Measurements from ENCODE around the gene CELA2A.
"Not testable (repeated sequence)": the region's sequence is repeated elsewhere in the genome, so short reads cannot be mapped to it uniquely, and the experiment has no call there.

Gene CELA2A

DNA sequence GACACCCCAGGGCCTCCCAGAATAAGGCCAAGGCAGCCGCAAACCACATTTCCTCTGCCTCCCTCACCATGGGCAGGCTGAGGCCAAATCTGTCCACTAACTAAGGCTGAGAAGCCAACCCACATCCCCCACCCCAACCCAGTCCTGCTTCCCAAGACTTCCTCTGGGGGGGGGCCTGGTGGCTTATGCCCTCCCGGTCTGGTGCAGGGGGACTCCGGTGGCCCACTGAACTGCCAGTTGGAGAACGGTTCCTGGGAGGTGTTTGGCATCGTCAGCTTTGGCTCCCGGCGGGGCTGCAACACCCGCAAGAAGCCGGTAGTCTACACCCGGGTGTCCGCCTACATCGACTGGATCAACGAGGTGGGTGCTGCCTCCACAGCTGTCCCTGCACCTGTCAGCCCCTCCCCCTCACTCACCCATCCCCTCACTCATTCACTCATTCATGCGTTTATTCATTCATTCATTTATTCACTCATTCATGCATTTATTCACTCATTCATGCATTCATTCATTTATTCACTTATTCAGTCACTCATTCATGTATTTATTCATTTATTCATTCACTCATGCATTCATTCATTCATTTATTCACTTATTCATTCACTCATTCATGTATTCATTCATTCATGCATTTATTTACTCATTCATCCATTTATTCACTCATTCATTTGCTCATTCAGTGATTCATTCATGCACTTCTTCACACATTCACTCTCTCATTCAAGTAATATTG is 11.0 kb upstream of the CELA2A start:
- DNase-seq, result no peak

- DNase-seq, result no peak
Measured at GRCh38 chr1:15446212-15446611, 10.3 kb upstream of the CELA2A start.

DNA sequence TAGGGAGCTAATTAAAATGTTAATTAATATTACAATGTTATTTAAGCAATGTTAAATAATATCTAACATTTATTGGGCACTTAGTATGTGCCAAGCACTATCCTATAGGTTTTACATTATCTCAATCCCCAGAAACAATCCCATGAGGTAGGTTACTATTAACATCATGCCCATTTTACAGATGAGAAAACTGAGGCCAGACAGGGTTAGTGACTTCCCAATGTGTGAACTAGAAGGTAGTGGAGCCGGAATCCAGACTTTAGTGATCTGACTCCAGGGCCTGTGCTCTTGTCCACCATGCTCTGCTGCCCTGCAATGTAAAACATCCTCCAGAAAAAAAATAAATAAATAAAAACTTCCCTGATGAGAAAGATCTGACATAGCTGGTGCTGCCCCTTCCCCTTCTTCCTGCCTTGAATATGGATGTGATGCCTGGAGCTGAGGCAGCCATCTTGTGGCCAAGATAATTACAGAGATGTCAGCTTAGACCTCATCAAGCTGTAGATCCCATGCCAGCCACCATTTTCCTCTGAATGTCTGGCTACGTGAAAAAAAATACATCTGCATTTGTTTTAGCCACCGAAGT is 7.6 kb upstream of the CELA2A start:
- no peak for DNase-seq

DNA sequence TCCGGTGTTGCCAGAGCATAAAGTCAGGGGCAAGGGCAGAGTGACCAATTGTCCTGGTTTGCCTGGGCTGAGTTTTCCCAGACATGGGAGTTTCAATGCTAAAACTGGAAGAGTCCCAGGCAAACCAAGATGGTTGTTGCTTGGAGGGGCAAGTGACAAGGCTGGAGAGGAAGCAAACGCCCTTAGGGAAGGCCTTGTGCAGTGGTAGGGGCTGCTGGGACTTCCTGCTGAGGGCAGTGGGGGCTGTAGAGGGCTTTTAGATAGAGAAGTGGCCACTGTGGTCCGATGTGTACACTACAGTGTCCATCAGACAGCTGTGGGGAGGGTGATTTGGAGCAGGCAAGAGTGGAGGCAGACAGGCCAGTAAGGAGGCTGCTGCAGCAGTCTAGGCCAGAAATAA is 7.0 kb upstream of the CELA2A start:
- DNase-seq, result no peak

DNA sequence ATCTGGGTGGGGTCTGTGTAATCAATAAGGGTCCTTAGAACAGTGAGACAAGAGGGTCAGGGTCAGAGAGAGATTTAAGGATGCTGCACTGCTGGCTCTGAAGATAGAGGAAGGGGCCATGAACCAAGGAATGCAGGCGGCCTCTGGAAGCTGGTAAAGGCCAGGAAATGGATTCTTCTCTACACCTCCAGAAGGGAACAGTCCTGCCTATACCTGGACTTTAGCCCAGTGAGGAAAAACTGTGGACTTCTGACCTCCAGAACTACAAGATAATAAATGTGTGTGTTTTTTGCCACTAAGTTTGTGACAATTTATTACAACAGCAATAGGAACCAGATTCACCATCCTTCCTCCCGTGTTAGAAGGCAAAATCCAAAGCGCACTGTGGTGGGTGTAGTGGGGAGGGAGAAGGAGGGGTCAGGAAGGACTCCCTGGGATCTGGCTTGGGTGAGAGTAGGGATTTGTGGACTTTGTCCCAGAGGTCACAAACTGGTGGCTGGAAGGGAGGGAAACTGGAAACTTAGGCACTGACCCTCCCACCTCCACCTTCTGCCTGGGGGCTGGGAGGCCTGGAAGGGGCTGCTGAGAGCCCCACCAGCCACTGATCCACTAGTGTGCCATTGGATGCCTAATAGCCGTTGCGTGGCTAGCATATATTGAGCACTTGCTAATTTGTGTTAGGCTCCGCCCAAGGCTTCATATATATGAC is 5.4 kb upstream of the CELA2A start:
- no peak for DNase-seq

GRCh38 chr1:15452216-15452615 is 4.3 kb upstream of the CELA2A start:
- DNase-seq, result no peak

- no peak for DNase-seq
Measured at GRCh38 chr1:15452866-15453571, 3.5 kb upstream of the CELA2A start.

DNA sequence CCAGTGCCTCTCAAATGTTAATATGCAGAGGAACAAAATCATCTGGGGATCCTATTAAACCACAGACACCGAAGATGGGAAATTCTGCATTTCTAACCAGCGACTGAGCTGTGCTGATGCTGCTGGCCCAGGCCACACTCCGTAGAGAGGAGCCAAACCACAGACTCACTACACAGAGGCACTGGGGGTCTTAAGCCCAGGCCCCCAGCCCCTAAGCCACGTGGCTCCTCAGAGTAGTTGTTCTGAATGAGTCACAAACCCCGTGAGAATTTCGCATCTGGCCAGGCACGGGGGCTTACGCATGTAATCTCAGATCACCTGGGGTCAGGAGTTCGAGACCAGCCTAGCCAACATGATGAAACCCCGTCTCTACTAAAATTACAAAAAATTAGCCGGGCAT is 2.8 kb upstream of the CELA2A start:
- no peak for DNase-seq

DNA sequence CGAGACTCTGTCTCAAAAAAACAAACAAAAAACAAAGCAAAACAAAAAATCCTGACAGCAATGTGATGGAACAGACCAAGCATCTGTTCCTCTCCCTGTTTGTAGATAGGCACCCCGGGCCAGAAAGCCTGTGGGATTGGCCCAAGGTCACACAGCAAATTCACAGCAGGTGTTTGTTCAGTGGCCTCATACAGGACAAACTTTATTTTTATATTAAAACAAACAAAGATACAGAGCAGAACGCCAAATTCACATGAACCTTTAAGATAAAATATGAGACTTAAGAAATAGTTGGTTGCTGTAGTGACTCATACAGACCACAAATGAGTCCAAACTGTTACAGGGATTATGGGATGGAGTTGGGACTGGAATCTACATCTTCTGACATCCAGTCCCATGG is 2.3 kb upstream of the CELA2A start:
- DNase-seq, result no peak

DNA sequence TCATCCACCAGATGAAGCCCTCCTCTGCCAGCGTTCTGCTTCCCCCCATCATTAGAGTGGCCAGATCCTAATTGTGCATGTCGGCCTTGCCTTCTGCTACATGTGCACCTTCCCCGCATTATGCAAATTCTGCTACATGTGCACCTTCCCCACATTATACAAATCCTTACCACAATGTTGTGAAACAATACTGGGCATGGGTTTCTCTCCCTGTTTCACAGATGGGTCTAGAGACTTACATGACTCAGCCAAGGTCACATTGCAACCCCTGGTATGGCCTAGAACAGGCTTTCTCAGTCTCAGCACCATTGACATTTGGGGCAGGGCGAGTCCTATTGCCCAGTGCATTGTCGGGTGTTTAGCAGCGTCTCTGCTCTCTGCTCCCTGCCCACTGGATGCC is 1.0 kb upstream of the CELA2A start:
- DNase-seq, result no peak

DNA sequence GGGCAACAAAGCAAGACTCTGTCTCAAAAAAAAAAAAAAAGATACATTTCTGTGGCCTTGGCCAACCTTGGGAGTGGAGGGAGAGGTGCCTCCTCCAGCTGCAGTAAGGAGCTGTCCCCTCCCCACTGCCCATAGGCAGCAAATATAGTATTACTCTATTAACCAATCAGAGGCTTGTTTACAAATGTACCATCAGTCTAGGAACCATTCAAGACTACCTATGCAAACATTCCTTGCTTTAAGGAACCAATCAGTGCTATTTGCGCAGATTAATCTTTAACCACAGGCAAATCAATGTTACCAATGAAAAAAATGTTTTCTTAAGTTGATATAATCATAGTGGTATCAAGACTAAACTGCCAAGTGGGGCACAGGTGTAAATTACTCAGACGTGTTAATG is 1.1 kb downstream of the CELA2A start:
- DNase-seq, result no peak

DNA sequence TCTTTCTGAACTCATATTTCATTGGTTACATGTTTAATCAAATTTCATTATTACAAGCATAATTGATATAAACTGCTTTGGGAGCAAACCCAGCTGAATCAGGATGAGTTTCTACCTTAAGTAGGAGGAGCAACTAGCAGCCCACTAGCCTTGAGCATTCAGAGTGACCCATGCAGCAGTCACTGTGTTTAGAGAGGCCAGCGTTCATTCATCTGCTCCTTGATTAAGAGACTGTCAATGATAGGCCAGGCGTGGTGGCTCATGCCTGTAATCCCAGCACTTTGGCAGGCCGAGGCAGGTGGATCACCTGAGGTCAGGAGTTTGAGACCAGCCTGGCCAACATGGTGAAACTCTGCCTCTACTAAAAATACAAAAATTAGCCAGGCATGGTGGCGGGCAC is 1.9 kb downstream of the CELA2A start:
- DNase-seq, result not testable (repeated sequence)

GRCh38 chr1:15459771-15460707 is 3.5 kb downstream of the CELA2A start:
- DNase-seq, result no peak

DNA sequence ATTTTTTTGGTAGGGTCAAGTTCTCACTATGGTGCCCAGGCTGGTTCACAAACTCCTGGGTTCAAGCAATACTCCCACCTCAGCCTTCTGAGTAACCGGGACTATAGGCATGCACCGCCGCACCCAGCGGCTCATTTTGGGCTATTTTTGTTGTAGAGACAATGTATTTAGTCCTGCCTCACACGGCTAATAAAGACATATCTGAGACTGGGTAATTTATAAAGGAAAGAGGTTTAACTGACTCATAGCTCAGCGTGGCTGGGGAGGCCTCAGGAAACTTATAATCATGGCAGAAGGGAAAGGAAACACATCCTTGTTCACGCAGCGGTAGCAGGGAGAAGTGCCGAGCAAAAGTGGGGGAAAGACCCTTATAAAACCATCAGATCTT is 4.2 kb downstream of the CELA2A start:
- DNase-seq, result no peak

GRCh38 chr1:15463064-15463800 is 6.7 kb downstream of the CELA2A start:
- DNase-seq, result not testable (repeated sequence)

- DNase-seq, result not testable (repeated sequence)
Measured at GRCh38 chr1:15463926-15464322, 7.4 kb downstream of the CELA2A start.

- no peak for DNase-seq
Measured at GRCh38 chr1:15465674-15466073, 9.1 kb downstream of the CELA2A start.

GRCh38 chr1:15466955-15467625 is 10.6 kb downstream of the CELA2A start:
- DNase-seq, result not testable (repeated sequence)

- DNase-seq, result no peak
Measured at GRCh38 chr1:15468145-15468544, 11.6 kb downstream of the CELA2A start.

- no peak for DNase-seq
Measured at GRCh38 chr1:15469361-15469760, 12.8 kb downstream of the CELA2A start.

DNA sequence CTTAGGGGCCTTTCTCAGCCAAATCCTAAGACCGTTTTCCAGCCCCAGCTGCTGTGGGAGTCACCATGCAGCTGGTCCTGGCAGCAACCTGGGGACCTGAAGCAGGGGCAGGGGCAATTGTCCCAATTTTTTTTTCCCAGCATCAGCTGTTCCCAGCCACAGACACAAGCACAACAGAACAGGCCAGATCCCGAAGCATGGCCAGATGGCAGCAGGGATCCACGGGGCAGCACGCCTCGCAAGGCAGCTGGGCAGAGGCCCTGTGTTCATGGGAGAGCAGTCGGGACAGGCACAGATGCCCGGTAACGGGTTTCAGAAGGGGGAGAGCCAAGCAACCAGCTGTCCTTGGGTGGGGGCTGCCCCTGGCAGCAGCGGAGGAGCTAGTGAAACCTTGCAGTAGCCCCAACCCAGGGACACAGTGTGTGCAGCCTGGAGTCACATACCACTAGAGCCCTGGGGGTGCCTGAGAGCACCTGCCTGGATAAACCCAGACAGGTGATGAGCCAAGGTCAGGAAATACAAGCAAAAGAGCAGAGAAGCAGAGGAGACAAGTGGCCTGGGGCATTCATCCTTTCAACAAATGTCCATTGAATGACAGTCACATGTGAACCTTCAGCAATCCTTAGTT is 13.4 kb downstream of the CELA2A start:
- DNase-seq, result not testable (repeated sequence)

Data from hematopoietic multipotent progenitor cell treated with erythropoietin and hydrocortisone succinate and interleukin-3 and kit ligand, for 8 days (in vitro differentiated cells).